ENCODE measurements around the gene CTNS. TPM values are rescaled to one million over a fixed set of nuclear protein-coding genes. Genes with fewer than 3 reads are reported as not detected.
"Not testable (repeated sequence)": the region's sequence is repeated elsewhere in the genome, so short reads cannot be mapped to it uniquely, and the experiment has no call there.

Gene CTNS
- total and polyA plus RNA-seq, 2 donors from 2014 or later: 11.9 to 15.7 TPM

DNA sequence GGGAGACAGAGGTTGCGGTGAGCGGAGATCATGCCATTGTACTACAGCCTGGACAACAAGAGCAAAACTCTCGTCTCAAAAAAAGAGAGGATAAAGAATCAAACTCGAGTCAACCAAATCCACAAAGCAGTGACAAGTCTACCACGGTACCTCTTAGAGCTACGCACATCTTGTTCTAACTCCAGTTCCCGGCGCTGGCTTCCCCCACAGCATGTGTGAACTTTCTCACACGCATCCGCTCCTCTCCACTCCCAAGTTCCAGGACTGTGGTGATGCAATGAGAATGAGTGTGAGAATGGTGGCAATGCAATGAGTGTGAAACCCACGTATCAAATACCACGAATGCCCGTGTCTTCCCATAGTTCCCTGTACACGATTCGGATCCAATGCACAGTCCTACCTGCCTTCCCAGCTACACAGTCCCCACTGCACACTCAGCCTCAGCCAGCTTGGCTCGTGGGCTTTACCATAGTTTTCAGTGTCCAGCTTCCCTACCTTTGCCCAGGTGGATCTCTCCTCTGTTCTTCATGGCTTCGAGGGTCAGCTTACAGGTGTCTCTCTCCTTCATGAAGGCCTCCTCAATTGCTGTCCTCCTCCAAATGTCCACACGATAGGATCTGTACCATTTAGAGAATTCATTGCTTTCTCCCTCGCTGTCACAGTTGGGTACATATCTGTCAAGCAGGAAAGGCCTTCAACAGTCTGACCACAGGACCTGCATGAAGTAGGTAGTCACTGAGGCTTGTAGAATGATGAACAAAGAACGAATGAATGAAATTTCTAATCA, 68.6 kb downstream of the CTNS start:
- no peaks in the 10 kb centered on the region for H3K4me1 ChIP-seq (ENCODE audit: control insufficient read depth in 2 of 3, insufficient read depth in 2 of 3, low read depth in 1 of 3, low read length in 3 of 3)
- intact Hi-C loops (cut with DNase I): no loop called here
- H3K9me3 ChIP-seq (ENCODE audit: control insufficient read depth in 2 of 3, insufficient read depth in 1 of 3, low read length in 3 of 3): no peaks in the 10 kb centered on the region
- no peak overlapping the region for H3K9ac ChIP-seq (ENCODE audit: low read length in 3 of 3)
- no peak for FAIRE-seq
- TF ChIP-seq, protein P1, sequence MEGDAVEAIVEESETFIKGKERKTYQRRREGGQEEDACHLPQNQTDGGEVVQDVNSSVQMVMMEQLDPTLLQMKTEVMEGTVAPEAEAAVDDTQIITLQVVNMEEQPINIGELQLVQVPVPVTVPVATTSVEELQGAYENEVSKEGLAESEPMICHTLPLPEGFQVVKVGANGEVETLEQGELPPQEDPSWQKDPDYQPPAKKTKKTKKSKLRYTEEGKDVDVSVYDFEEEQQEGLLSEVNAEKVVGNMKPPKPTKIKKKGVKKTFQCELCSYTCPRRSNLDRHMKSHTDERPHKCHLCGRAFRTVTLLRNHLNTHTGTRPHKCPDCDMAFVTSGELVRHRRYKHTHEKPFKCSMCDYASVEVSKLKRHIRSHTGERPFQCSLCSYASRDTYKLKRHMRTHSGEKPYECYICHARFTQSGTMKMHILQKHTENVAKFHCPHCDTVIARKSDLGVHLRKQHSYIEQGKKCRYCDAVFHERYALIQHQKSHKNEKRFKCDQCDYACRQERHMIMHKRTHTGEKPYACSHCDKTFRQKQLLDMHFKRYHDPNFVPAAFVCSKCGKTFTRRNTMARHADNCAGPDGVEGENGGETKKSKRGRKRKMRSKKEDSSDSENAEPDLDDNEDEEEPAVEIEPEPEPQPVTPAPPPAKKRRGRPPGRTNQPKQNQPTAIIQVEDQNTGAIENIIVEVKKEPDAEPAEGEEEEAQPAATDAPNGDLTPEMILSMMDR (IDR thresholded peaks at IDR 0.05; ENCODE audit: borderline replicate concordance, extremely low read depth, insufficient read depth): no peak
- no peaks in the 10 kb centered on the region for H3K27me3 ChIP-seq (ENCODE audit: control insufficient read depth, insufficient read depth, low read length)
- no peak overlapping the region for H3K27ac ChIP-seq (ENCODE audit: low read depth in 2 of 2, low read length in 2 of 2)
- H3K4me3 ChIP-seq (ENCODE audit: low read length in 3 of 3): no peak overlapping the region
- no peaks in the 10 kb centered on the region for H3K36me3 ChIP-seq (ENCODE audit: control insufficient read depth in 2 of 3, insufficient read depth in 3 of 3, low read length in 3 of 3)
- no peak for DNase-seq

GRCh38 chr17:3705718-3705984, 69.1 kb downstream of the CTNS start:
- H3K27ac ChIP-seq (ENCODE audit: low read depth in 2 of 2, low read length in 2 of 2); H3K36me3 ChIP-seq (ENCODE audit: control insufficient read depth in 2 of 3, insufficient read depth in 3 of 3, low read length in 3 of 3); intact Hi-C loops (cut with DNase I); H3K4me1 ChIP-seq (ENCODE audit: control insufficient read depth in 2 of 3, insufficient read depth in 2 of 3, low read depth in 1 of 3, low read length in 3 of 3); H3K9ac ChIP-seq (ENCODE audit: low read length in 3 of 3); DNase-seq; FAIRE-seq; H3K9me3 ChIP-seq (ENCODE audit: control insufficient read depth in 2 of 3, insufficient read depth in 1 of 3, low read length in 3 of 3); H3K4me3 ChIP-seq (ENCODE audit: low read length in 3 of 3); H3K27me3 ChIP-seq (ENCODE audit: control insufficient read depth, insufficient read depth, low read length): not testable (repeated sequence)

- no peak overlapping the region for H3K9ac ChIP-seq (ENCODE audit: low read length in 3 of 3)
Measured at GRCh38 chr17:3708366-3708765, 71.8 kb downstream of the CTNS start.

GRCh38 chr17:3710951-3711383, 74.4 kb downstream of the CTNS start:
- intact Hi-C loops (cut with DNase I): no loop called here
- Histone ChIP-seq H3K9ac (ENCODE audit: low read length in 3 of 3) (no peak overlapping the region), H3K27me3 (ENCODE audit: control insufficient read depth, insufficient read depth, low read length) (no peaks in the 10 kb centered on the region), H3K4me3 (ENCODE audit: low read length in 3 of 3) (no peak overlapping the region), H3K27ac (ENCODE audit: low read depth in 2 of 2, low read length in 2 of 2) (no peak overlapping the region), H3K9me3 (ENCODE audit: control insufficient read depth in 2 of 3, insufficient read depth in 1 of 3, low read length in 3 of 3) (no peaks in the 10 kb centered on the region), H3K4me1 (ENCODE audit: control insufficient read depth in 2 of 3, insufficient read depth in 2 of 3, low read depth in 1 of 3, low read length in 3 of 3) (no peaks in the 10 kb centered on the region), H3K36me3 (ENCODE audit: control insufficient read depth in 2 of 3, insufficient read depth in 3 of 3, low read length in 3 of 3) (peaks cover 2 to 9% (median 3%) of the 10 kb centered on the region in 3 donors)
- TF ChIP-seq, protein P1 (IDR thresholded peaks at IDR 0.05; ENCODE audit: borderline replicate concordance, extremely low read depth, insufficient read depth): no peak
- FAIRE-seq: no peak
- DNase-seq: no peak

More at GRCh38 chr17:3708366-3708765, 71.8 kb downstream of the CTNS start:
- FAIRE-seq (no peak), DNase-seq (no peak)
- H3K27me3 ChIP-seq (ENCODE audit: control insufficient read depth, insufficient read depth, low read length): no peaks in the 10 kb centered on the region
- peaks cover 0 to 2% (median 0%) of the 10 kb centered on the region in 3 donors for H3K36me3 ChIP-seq (ENCODE audit: control insufficient read depth in 2 of 3, insufficient read depth in 3 of 3, low read length in 3 of 3)
- no peak overlapping the region for H3K27ac ChIP-seq (ENCODE audit: low read depth in 2 of 2, low read length in 2 of 2)
- H3K4me1 ChIP-seq (ENCODE audit: control insufficient read depth in 2 of 3, insufficient read depth in 2 of 3, low read depth in 1 of 3, low read length in 3 of 3): no peaks in the 10 kb centered on the region
- H3K9me3 ChIP-seq (ENCODE audit: control insufficient read depth in 2 of 3, insufficient read depth in 1 of 3, low read length in 3 of 3): no peaks in the 10 kb centered on the region
- TF ChIP-seq, protein P1 (IDR thresholded peaks at IDR 0.05; ENCODE audit: borderline replicate concordance, extremely low read depth, insufficient read depth): no peak
- intact Hi-C loops (cut with DNase I): no loop called here
- no peak overlapping the region for H3K4me3 ChIP-seq (ENCODE audit: low read length in 3 of 3)

Other genes with a start within 250 kb of the CTNS start
- not detected for gene OR1E1, start 238.3 kb upstream of the CTNS start, total RNA-seq
- gene OR1E1, start 238.3 kb upstream of the CTNS start, polyA plus RNA-seq (ENCODE audit: insufficient read depth, low read depth, low replicate concordance): not detected
- not detected for gene OR3A3, start 225.4 kb upstream of the CTNS start, total RNA-seq
- gene OR3A3, start 225.4 kb upstream of the CTNS start, polyA plus RNA-seq (ENCODE audit: insufficient read depth, low read depth, low replicate concordance): not detected
- not detected for gene OR1E2, start 202.9 kb upstream of the CTNS start, total RNA-seq
- gene OR1E2, start 202.9 kb upstream of the CTNS start, polyA plus RNA-seq (ENCODE audit: insufficient read depth, low read depth, low replicate concordance): not detected
- gene SPATA22, start 164.9 kb upstream of the CTNS start, total RNA-seq: 0.31 TPM
- gene SPATA22, start 164.9 kb upstream of the CTNS start, polyA plus RNA-seq (ENCODE audit: insufficient read depth, low read depth, low replicate concordance): not detected
- gene ASPA, start 160.8 kb upstream of the CTNS start, total RNA-seq: 5.1 TPM
- 24.2 TPM for gene ASPA, start 160.8 kb upstream of the CTNS start, polyA plus RNA-seq (ENCODE audit: insufficient read depth, low read depth, low replicate concordance)
- gene TRPV3, start 78.9 kb upstream of the CTNS start, total RNA-seq: 1.2 TPM
- 0.13 TPM for gene TRPV3, start 78.9 kb upstream of the CTNS start, polyA plus RNA-seq (ENCODE audit: insufficient read depth, low read depth, low replicate concordance)
- 4.2 TPM for gene TRPV1, start 27.3 kb upstream of the CTNS start, total RNA-seq
- gene TRPV1, start 27.3 kb upstream of the CTNS start, polyA plus RNA-seq (ENCODE audit: insufficient read depth, low read depth, low replicate concordance): 4.7 TPM
- 17.5 TPM for gene SHPK, start 510 bp upstream of the CTNS start, total RNA-seq
- 9.2 TPM for gene SHPK, start 510 bp upstream of the CTNS start, polyA plus RNA-seq (ENCODE audit: insufficient read depth, low read depth, low replicate concordance)
- gene TAX1BP3, start 31.8 kb downstream of the CTNS start, total RNA-seq: 158 TPM
- 128 TPM for gene TAX1BP3, start 31.8 kb downstream of the CTNS start, polyA plus RNA-seq (ENCODE audit: insufficient read depth, low read depth, low replicate concordance)
- 25.6 TPM for gene EMC6, start 32.1 kb downstream of the CTNS start, total RNA-seq
- 77.1 TPM for gene EMC6, start 32.1 kb downstream of the CTNS start, polyA plus RNA-seq (ENCODE audit: insufficient read depth, low read depth, low replicate concordance)
- 8.4 TPM for gene P2RX5, start 59.4 kb downstream of the CTNS start, total RNA-seq
- gene P2RX5, start 59.4 kb downstream of the CTNS start, polyA plus RNA-seq (ENCODE audit: insufficient read depth, low read depth, low replicate concordance): not detected
- 0.38 TPM for gene HASPIN, start 87.1 kb downstream of the CTNS start, total RNA-seq
- not detected for gene HASPIN, start 87.1 kb downstream of the CTNS start, polyA plus RNA-seq (ENCODE audit: insufficient read depth, low read depth, low replicate concordance)
- 16.5 TPM for gene ITGAE, start 164.4 kb downstream of the CTNS start, total RNA-seq
- gene ITGAE, start 164.4 kb downstream of the CTNS start, polyA plus RNA-seq (ENCODE audit: insufficient read depth, low read depth, low replicate concordance): 46.3 TPM
- gene NCBP3, start 209.5 kb downstream of the CTNS start, total RNA-seq: 41.5 TPM
- gene NCBP3, start 209.5 kb downstream of the CTNS start, polyA plus RNA-seq (ENCODE audit: insufficient read depth, low read depth, low replicate concordance): 14.5 TPM

Measured in kidney (tissue), 14 donors.